Neuron (in vitro differentiated cells): ENCODE results near the gene MTCL1.

ENCODE experiments used
- H2AFZ ChIP-seq: one replicate; pipeline ENCODE4 v1.6.1; 2013; ENCODE audit warnings: low read depth, mild to moderate bottlenecking, inconsistent platforms, low read length, moderate library complexity
- H3K27me3 ChIP-seq: one replicate; pipeline ENCODE4 v1.6.1; 2013; ENCODE audit warnings: low read length; ENCODE audit not compliant: insufficient read depth
- H3K36me3 ChIP-seq: one replicate; pipeline ENCODE4 v1.6.1; 2013; ENCODE audit warnings: low read length; ENCODE audit not compliant: insufficient read depth
- H3K4me1 ChIP-seq: one replicate; pipeline ENCODE4 v1.6.1; 2013; ENCODE audit warnings: low read length; ENCODE audit not compliant: insufficient read depth
- H3K4me3 ChIP-seq: 2 replicates; pipeline ENCODE4 v1.5.1; 2013; ENCODE audit warnings: mild to moderate bottlenecking, low read length, moderate library complexity
- H3K9me3 ChIP-seq: one replicate; pipeline ENCODE4 v1.6.1; 2013; ENCODE audit warnings: low read length

MTCL1 gene

DNA sequence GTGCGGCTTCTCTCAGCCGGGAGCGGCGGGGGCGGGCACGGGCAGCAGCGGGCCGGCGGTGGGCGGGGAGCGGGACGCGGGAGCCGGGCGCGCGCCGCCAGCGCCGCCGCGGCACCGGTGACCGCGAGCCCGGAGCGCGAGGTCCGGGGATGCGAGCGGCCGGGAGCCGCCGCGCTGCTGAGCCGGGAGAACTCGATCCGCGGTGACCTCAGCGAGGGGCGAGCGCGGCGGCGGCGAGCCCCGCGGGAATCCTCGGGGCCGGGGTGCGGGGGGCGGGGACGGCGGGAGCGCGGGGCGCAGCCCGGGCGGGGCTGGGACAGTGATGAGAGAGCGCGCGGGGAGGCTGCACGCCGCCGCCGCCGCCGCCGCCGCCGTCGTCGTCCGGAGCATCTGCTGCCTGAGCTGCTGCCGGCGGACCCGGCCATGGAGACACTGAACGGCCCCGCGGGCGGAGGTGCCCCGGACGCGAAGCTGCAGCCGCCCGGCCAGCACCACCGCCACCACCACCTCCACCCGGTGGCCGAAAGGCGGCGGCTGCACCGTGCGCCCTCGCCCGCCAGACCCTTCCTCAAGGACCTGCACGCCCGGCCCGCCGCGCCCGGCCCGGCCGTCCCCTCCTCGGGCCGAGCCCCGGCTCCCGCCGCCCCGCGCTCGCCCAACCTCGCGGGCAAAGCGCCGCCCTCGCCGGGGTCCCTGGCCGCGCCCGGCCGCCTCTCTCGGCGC is at the start of gene MTCL1:
MTCL1 (plus strand) TSS at position 319 of the 723 bp plus-strand sequence; CDS start at position 424, 105 bp downstream.
- no peaks in the 10 kb centered on the region for H3K9me3 ChIP-seq
- peaks cover 10% of the 10 kb centered on the region for H3K4me1 ChIP-seq
- peak within 1 kb of the TSS; percentile 94 for H2AFZ ChIP-seq
- H3K36me3 ChIP-seq = no peaks in the 10 kb centered on the region
- H3K4me3 ChIP-seq = peak within 1 kb of the TSS; percentile 73
- H3K27me3 ChIP-seq = peaks cover 9% of the 10 kb centered on the region

DNA sequence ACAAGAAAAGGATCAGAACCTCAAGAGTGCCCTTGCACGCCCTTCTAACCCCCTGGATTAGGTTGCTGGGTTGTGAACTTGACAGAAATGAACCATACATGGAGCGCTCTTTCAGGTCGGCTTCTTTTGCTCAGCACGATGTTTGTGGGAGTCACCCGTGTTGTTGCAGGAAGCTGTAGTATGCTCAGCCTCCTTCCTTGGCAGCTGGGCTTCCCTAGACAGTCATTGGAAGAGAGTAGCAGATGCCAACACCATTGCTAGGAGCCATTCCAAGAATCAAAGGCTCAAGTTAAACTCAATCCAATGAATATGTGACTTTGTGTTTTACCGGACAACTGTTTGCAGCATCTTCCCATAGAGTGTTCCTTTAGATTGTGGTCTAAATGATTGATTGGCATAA is 49.1 kb upstream of the MTCL1 start:
- Histone ChIP-seq H3K4me3 (no peak overlapping the region), H3K27me3 (no peaks in the 10 kb centered on the region), H3K4me1 (peaks cover 31% of the 10 kb centered on the region), H3K9me3 (no peaks in the 10 kb centered on the region), H3K36me3 (no peaks in the 10 kb centered on the region), H2AFZ (no peak overlapping the region)

- H3K4me1 ChIP-seq = peaks cover 41% of the 10 kb centered on the region
- no peak overlapping the region for H3K4me3 ChIP-seq
- H3K27me3 ChIP-seq = no peaks in the 10 kb centered on the region
- H3K9me3 ChIP-seq = no peaks in the 10 kb centered on the region
- no peaks in the 10 kb centered on the region for H3K36me3 ChIP-seq
- H2AFZ ChIP-seq = no peak overlapping the region
These were observed 48.1 kb upstream of the MTCL1 start for GRCh38 chr18:8657050-8657820.

GRCh38 chr18:8657873-8658470 is 47.4 kb upstream of the MTCL1 start:
- Histone ChIP-seq H3K4me1 (peaks cover 48% of the 10 kb centered on the region), H3K27me3 (no peaks in the 10 kb centered on the region), H3K36me3 (no peaks in the 10 kb centered on the region), H2AFZ (no peak overlapping the region), H3K4me3 (no peak overlapping the region), H3K9me3 (no peaks in the 10 kb centered on the region)

DNA sequence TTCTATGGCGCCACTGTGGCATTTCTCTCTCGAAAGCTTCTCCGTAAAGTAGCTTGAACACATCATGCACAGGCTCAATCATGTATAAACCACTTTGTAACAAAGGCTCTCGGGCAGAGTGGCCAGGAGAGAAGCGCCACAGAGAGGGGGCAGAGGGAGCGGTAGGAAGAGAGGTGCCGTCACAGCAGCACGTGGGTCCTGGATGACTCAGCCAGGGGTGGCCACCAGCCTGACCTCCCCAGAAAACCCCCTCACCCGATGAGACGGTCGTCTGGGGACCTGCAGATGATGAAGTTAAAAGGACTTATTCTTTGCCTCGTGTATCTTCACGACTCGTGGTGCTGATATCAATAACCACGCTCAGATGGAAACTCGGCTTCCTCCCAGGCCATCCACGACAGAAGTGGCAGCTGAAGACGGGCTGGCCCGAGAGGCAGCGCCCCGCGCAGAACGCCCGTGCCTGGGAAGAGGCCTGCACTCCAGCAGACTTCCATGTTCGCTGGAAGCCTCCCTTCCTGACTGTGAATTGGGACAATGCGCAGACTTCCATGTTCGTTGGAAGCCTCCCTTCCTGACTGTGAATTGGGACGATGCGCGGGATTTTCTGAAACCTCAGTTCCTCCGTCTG is 46.4 kb upstream of the MTCL1 start:
- Histone ChIP-seq H3K4me3 (no peak overlapping the region), H3K36me3 (no peaks in the 10 kb centered on the region), H3K9me3 (no peaks in the 10 kb centered on the region), H3K27me3 (no peaks in the 10 kb centered on the region), H3K4me1 (peaks cover 54% of the 10 kb centered on the region), H2AFZ (no peak overlapping the region)

- Histone ChIP-seq H3K9me3 (no peaks in the 10 kb centered on the region), H3K4me3 (no peak overlapping the region), H3K36me3 (no peaks in the 10 kb centered on the region), H3K4me1 (peaks cover 53% of the 10 kb centered on the region), H2AFZ (no peak overlapping the region), H3K27me3 (no peaks in the 10 kb centered on the region)
These were observed 45.6 kb upstream of the MTCL1 start for GRCh38 chr18:8659609-8660242.

GRCh38 chr18:8660316-8660715 is 45.0 kb upstream of the MTCL1 start:
- Histone ChIP-seq H3K9me3 (no peaks in the 10 kb centered on the region), H3K4me3 (no peak overlapping the region)

DNA sequence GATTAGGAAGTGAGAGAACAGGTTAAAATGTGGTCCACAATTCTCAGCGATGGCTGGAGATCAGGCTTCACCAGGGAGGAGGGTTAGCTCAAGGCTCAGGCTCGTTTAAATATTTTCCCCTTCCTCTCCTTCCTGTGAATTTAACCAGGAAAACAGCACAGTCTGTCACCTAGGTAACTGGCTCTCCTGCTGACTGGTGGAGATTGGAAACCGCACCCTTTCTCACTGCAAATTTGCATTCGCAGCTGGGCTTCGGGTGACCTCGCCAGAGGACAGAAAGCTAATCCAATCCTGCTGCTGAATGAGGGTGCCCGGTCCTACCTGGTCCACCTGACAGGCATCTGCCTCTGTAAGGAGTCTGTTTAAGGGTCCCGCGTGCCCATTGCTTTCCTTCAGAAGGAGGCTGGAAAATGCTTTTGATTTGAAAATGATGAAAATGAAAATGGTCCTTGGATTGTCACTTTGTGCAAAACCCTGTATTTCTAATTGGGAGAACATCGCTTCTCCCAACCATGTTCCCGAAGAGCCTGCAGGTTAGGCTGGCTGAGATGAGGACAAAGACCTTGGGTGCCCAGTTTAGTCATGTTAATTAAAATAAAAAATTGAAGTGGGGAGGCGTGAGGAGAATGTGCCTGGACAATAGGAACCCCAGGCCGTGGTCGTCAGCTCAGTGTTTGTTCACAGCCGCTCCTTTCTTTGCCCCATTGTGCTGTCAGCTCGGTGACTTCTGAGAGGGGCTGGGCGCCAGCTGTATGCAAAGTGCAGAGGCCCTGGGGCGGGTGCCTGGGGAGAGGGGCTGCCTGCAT is 43.4 kb upstream of the MTCL1 start:
- Histone ChIP-seq H3K4me3 (peak overlapping the region; percentile 20), H2AFZ (no peak overlapping the region), H3K9me3 (no peaks in the 10 kb centered on the region), H3K27me3 (no peaks in the 10 kb centered on the region), H3K4me1 (peaks cover 40% of the 10 kb centered on the region), H3K36me3 (no peaks in the 10 kb centered on the region)

More at GRCh38 chr18:8660316-8660715, 45.0 kb upstream of the MTCL1 start:
- Histone ChIP-seq H3K36me3 (no peaks in the 10 kb centered on the region), H3K4me1 (peaks cover 48% of the 10 kb centered on the region), H3K27me3 (no peaks in the 10 kb centered on the region), H2AFZ (no peak overlapping the region)

- no peaks in the 10 kb centered on the region for H3K9me3 ChIP-seq
- peak overlapping the region; percentile 20 for H3K4me3 ChIP-seq
These were observed 42.6 kb upstream of the MTCL1 start for GRCh38 chr18:8662560-8663255.

GRCh38 chr18:8667846-8668245 is 37.5 kb upstream of the MTCL1 start:
- no peaks in the 10 kb centered on the region for H3K9me3 ChIP-seq
- H3K27me3 ChIP-seq = no peaks in the 10 kb centered on the region
- H3K36me3 ChIP-seq = no peaks in the 10 kb centered on the region
- no peak overlapping the region for H2AFZ ChIP-seq
- peaks cover 7% of the 10 kb centered on the region for H3K4me1 ChIP-seq
- no peak overlapping the region for H3K4me3 ChIP-seq

More at GRCh38 chr18:8662560-8663255, 42.6 kb upstream of the MTCL1 start:
- no peak overlapping the region for H2AFZ ChIP-seq
- H3K4me1 ChIP-seq = peaks cover 32% of the 10 kb centered on the region
- H3K36me3 ChIP-seq = no peaks in the 10 kb centered on the region
- no peaks in the 10 kb centered on the region for H3K27me3 ChIP-seq

- no peak overlapping the region for H2AFZ ChIP-seq
- no peak overlapping the region for H3K4me3 ChIP-seq
- H3K4me1 ChIP-seq = peaks cover 2% of the 10 kb centered on the region
- H3K9me3 ChIP-seq = no peaks in the 10 kb centered on the region
- H3K36me3 ChIP-seq = no peaks in the 10 kb centered on the region
- H3K27me3 ChIP-seq = no peaks in the 10 kb centered on the region
These were observed 37.0 kb upstream of the MTCL1 start for GRCh38 chr18:8668381-8668780.
